Measurements from ENCODE around the gene ARIH1.
"Not testable (repeated sequence)": the region's sequence is repeated elsewhere in the genome, so short reads cannot be mapped to it uniquely, and the experiment has no call there.

ARIH1 gene

DNA sequence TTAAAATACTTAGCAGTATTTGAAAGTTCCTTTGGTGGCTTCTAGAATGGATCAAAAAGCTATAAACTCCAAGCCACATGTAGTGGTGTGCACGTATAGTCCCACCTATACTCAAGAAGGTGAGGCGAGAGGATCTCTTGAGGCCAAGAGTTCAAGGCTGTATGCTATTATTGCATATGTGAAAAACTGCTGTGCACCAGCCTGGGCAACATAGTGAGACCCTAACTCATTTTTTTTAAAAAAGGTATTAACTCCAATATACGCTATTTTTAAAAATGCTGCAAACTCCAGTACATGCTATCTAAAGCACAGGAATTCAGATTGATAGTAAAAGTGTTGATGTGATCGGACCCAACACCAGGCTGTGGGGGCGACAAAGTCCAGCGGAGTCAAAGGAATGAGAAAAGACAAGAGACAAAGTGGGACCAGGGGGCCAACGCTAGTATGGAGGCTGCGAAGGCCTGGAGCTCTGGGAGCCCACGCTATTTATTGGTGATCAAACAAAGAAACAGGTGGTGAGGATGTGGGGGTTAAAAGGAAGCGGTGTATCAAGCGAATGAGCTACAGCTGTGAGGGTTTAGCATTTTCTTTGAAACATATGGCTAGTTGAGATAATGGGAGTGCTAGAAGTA is 66.6 kb downstream of the ARIH1 start:
- DNase-seq: peak; percentile 58

DNA sequence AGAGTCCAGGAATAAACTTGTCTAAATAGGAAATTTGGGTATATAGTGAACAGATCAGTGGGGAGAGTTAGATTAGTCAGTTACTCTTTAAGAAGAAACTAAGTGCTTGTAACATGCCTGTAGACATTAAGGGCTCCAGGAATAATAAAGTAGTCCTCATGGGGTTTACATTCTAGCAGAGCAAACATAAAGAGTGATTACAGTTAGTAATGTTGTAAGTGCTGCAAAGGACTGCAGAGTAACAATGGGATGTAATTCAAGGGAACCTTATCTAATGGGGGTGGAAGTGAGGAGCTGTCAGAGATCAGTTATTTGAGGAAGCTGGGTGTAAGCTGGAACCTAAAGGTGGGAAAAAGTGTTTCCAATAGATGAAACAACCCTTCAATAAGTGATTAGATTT is 67.5 kb downstream of the ARIH1 start:
- DNase-seq: no peak

DNA sequence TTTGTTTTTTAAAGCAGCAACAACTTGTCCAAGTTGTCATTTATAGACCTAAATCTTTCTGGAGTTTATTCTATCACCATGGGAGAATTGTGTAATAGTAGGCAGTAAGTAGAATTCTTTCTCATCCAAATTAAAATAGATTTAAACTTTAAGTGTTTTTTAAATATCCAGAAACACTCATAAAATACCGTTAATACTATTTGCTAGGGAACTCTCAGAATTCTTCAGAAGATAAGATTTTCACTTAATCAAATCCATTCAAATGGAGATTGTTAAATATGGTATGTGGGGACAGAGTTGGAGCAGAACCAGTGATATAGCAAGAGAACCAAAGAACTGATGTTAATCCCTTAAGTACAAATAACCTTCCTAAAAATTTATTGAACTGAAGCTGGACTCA is 71.0 kb downstream of the ARIH1 start:
- no peak for DNase-seq

GRCh38 chr15:72554471-72555425 is 80.6 kb downstream of the ARIH1 start:
- DNase-seq: no peak

- no peak for DNase-seq
Observed at GRCh38 chr15:72559781-72560180, 85.7 kb downstream of the ARIH1 start.

DNA sequence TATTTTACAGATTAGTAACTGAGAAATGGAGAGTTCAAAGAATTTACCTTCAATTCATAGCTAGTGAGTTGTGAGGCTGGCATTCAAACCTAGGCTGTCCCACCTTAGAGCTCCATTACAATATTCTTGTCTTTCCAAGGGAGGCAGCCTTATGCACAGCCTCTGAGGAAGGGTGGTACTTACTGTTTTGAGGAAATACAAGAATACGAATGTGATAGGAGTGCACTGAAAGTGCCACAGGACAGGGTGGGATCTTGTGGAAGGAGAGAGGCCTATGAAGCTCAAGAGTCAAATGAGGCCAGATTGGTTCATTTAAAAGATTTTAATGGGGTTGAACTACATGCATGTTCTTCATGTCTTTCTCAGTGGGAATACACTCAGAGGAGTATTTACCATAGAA is 86.3 kb downstream of the ARIH1 start:
- no peak for DNase-seq

DNA sequence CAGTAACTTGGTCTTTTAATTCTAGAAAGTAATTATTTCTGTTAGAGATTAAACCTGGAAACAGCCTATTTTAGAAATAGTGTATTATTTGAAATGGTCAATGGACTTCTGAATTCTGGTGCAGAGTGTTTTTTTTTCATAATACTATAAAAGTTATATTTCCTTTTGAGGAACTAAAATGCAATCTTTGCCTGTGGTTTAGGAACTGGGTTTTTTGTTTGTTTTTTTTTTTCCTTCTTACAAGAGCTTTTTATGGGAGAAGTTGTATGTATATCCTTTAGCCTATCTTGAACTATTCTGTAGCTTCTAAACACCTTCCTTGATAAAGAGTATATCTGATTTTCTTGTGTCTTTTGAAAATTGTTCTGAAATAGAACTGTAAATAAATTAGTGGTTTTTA is 88.3 kb downstream of the ARIH1 start:
- DNase-seq: no peak

DNA sequence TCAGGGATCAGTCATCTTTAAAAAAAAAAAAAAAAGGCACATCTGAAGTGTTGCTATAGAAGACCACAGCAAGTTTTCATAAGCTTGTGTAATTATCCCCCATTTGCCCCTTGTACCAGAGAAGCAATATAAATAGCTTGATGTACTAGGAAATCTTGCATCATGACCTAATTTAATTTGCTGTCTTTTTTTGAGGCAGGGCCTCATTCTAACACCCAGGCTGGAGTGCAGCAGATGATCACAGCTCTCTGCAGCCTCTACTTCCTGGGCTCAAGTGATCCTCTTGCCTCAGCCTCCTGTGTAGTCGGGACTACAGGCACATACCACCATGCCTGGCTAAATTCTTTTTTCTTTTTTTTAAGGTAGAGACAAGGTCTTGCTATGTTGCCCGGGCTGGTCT is 88.7 kb downstream of the ARIH1 start:
- DNase-seq: no peak

DNA sequence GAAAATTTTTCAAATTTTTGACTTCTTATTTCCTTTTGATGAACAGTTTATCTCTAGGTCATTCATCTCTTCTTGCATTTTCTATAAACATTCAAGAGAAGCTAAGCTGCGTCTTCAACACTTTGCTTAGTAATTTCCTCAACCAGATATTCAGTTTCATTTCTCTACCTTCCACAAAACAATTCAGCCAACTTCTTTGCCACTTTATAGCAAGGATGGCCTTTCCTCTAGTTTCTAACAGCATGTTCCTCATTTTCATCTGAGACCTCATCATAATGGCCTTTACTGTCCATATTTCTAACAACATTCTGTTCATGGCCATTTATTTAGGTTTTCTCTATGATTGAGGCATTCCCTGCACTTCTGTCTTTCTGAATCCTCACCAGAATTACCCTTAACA is 90.0 kb downstream of the ARIH1 start:
- DNase-seq: no peak

- no peak for DNase-seq
Observed at GRCh38 chr15:72566973-72567372, 92.8 kb downstream of the ARIH1 start.

GRCh38 chr15:72570059-72570458 is 95.9 kb downstream of the ARIH1 start:
- no peak for DNase-seq

GRCh38 chr15:72579814-72580213 is 105.7 kb downstream of the ARIH1 start:
- no peak for DNase-seq

- no peak for DNase-seq
Observed at GRCh38 chr15:72584006-72584405, 109.9 kb downstream of the ARIH1 start.

DNA sequence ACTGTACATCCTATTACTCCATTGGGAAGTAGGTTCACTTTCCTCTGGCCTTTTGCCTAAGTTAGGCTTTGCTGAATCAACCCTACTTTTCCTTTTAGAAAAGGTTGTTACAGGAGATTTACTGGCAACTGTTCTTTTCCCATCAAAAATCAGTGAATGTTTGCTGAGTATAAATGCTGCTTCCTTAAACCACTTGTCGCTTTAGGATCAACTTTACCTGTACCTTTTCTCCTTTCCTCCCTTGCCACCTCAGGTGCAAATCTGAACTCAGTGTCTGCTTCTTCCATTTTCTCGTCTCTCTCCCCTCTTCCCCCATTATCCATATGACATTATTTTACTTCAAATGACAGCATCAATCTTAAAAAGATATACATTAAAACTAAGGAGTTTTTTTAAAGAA is 110.9 kb downstream of the ARIH1 start:
- DNase-seq: no peak

DNA sequence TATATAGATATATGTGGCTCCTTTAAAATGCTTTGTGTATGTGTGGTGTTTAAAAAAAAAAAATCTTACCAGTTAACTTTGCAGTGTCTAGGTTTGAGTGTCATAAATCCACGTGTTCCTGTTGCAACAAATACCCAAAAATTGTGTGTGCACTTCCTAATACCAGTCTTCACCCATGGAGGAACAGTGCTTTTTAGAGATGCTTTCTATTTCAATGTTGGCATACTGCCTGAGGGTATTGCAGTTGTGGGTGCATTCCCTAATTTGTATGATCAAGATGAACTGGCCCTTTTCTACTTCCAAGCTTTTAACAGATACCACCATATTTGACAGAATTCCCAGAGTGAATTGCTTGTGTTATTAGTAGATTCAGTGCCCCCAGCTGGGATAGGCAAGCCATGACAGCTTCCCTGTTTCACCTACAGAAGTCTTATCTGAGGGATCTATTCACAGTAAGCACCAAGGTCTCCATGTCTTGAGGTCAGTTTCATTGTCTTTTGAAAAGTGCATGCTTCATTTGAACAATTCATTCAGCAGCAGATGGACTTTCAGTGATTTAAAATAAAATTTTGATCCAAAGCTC is 111.4 kb downstream of the ARIH1 start:
- DNase-seq: no peak

DNA sequence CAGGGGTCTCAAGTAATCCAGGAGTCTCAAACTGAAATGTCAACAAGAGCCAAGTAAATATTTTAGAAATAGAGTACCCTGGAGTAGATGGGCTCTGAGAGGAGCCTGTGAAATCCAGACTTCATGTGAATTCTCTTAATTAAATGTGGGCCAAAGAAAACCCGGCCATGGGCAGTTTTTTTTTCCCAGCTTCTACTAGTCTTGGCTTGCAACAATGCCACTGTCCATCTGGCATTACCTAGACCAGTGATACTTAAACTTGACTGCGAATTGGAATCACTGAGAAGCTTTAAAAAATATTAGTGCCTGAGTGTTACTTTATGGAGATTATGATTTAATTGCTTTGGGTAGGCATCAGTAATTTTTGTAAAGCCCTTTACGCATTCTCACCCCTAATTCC is 114.0 kb downstream of the ARIH1 start:
- DNase-seq: no peak

GRCh38 chr15:72590427-72590826 is 116.3 kb downstream of the ARIH1 start:
- no peak for DNase-seq

GRCh38 chr15:72591361-72591760 is 117.2 kb downstream of the ARIH1 start:
- no peak for DNase-seq

- no peak for DNase-seq
Observed at GRCh38 chr15:72592097-72592496, 118.0 kb downstream of the ARIH1 start.

- no peak for DNase-seq
Observed at GRCh38 chr15:72592676-72593075, 118.5 kb downstream of the ARIH1 start.

GRCh38 chr15:72593838-72594237 is 119.7 kb downstream of the ARIH1 start:
- no peak for DNase-seq

GRCh38 chr15:72599855-72600464 is 125.8 kb downstream of the ARIH1 start:
- no peak for DNase-seq

DNA sequence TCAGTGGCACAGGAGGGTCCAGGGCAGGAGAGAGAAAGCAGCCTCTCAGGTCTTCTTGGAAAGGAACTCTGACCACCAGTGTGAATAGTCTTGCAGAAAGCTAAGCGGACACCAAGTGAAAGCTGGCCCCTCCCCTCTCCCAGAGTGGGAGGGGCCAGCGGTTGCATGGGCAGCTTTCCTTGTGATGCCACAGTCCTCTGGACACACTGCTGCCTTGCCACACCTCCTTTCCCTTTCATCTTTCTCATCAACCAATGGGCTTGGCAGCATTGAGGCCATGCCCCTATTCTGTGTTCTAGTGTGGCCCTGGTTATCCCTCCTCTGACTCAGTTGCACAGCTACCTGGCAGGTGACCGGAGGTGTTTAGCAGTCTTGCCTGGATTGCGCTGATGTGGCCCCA is 130.7 kb downstream of the ARIH1 start:
- DNase-seq: no peak

GRCh38 chr15:72608084-72608483 is 134.0 kb downstream of the ARIH1 start:
- DNase-seq: not testable (repeated sequence)
